GM08714 (cell line): ENCODE measurements around the gene DAP.

Experiments used
- H3K4me3 ChIP-seq: fragments of 200-500 bp; sonication (Bioruptor generic); 2 replicates; pipeline ENCODE4 v1.5.1; 2014; ENCODE audit warnings: mild to moderate bottlenecking, low read length, inconsistent platforms
- ZNF274 ChIP-seq: IDR thresholded peaks from 2 replicates; pipeline ENCODE4 v1.6.1; 2012; ENCODE audit warnings: mild to moderate bottlenecking, low read depth, low read length

DAP gene

GRCh38 chr5:10715605-10716290 lies 45.3 kb downstream of the DAP start:
- TF ChIP-seq ZNF274 = no peak
- H3K4me3 ChIP-seq = no peak overlapping the region

- H3K4me3 ChIP-seq = no peak overlapping the region
Measured at GRCh38 chr5:10712574-10713366, 48.3 kb downstream of the DAP start.

GRCh38 chr5:10711562-10711961 lies 49.5 kb downstream of the DAP start:
- no peak overlapping the region for H3K4me3 ChIP-seq
- TF ChIP-seq ZNF274 = no peak

More at GRCh38 chr5:10712574-10713366, 48.3 kb downstream of the DAP start:
- TF ChIP-seq ZNF274 = no peak

GRCh38 chr5:10710513-10711128 lies 50.4 kb downstream of the DAP start:
- no peak overlapping the region for H3K4me3 ChIP-seq
- TF ChIP-seq ZNF274 = no peak

- no peak for TF ChIP-seq ZNF274
- H3K4me3 ChIP-seq = no peak overlapping the region
Measured at GRCh38 chr5:10709933-10710332, 51.1 kb downstream of the DAP start.

- H3K4me3 ChIP-seq = no peak overlapping the region
- TF ChIP-seq ZNF274 = no peak
Measured at GRCh38 chr5:10709409-10709808, 51.6 kb downstream of the DAP start.

GRCh38 chr5:10708189-10708944 lies 52.7 kb downstream of the DAP start:
- no peak overlapping the region for H3K4me3 ChIP-seq
- TF ChIP-seq ZNF274 = no peak

GRCh38 chr5:10707198-10708142 lies 53.6 kb downstream of the DAP start:
- no peak overlapping the region for H3K4me3 ChIP-seq
- no peak for TF ChIP-seq ZNF274

GRCh38 chr5:10706326-10706725 lies 54.7 kb downstream of the DAP start:
- TF ChIP-seq ZNF274 = no peak
- H3K4me3 ChIP-seq = no peak overlapping the region

GRCh38 chr5:10705747-10706146 lies 55.3 kb downstream of the DAP start:
- no peak for TF ChIP-seq ZNF274
- H3K4me3 ChIP-seq = no peak overlapping the region

- H3K4me3 ChIP-seq = no peak overlapping the region
- TF ChIP-seq ZNF274 = no peak
Measured at GRCh38 chr5:10704949-10705621, 55.9 kb downstream of the DAP start.

GRCh38 chr5:10703676-10704075 lies 57.4 kb downstream of the DAP start:
- H3K4me3 ChIP-seq = no peak overlapping the region
- no peak for TF ChIP-seq ZNF274
